GM12873 (cell line): Measurements from ENCODE around the gene AUTS2.

Experiments
- CTCF ChIP-seq: IDR thresholded peaks from 2 replicates; pipeline ENCODE4 v1.5.1; 2012; ENCODE audit warnings: low read depth, mild to moderate bottlenecking, moderate library complexity, low read length, control low read depth; ENCODE audit not compliant: insufficient read depth; ENCODE audit errors: missing control alignments

Gene AUTS2

DNA sequence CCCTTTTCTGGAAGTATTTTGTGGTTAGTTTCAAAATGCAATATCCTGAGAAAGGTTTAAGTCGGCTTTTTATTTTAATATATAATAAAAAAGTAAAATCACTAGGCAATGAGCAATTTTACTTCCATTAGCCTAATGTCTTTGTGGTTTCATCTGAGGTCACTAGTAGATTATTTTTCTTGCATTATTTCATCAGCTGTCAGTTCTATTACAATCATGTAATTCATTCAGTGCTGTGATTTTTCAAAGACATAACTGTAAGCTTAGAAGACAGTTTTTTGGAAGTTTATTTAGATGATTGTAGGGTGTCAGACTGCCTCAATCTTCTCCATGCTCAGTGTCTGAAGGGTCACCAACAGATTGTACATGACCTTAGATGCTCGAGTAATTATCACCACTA lies 965.7 kb downstream of the AUTS2 start:
- no peak for TF ChIP-seq CTCF

- no peak for TF ChIP-seq CTCF
These were observed 967.6 kb downstream of the AUTS2 start for GRCh38 chr7:70565721-70566370.

GRCh38 chr7:70566671-70567070 lies 968.4 kb downstream of the AUTS2 start:
- TF ChIP-seq CTCF = no peak

GRCh38 chr7:70568674-70569334 lies 970.5 kb downstream of the AUTS2 start:
- TF ChIP-seq CTCF = no peak

- no peak for TF ChIP-seq CTCF
These were observed 971.1 kb downstream of the AUTS2 start for GRCh38 chr7:70569335-70569819.

GRCh38 chr7:70570029-70570428 lies 971.8 kb downstream of the AUTS2 start:
- TF ChIP-seq CTCF = no peak

DNA sequence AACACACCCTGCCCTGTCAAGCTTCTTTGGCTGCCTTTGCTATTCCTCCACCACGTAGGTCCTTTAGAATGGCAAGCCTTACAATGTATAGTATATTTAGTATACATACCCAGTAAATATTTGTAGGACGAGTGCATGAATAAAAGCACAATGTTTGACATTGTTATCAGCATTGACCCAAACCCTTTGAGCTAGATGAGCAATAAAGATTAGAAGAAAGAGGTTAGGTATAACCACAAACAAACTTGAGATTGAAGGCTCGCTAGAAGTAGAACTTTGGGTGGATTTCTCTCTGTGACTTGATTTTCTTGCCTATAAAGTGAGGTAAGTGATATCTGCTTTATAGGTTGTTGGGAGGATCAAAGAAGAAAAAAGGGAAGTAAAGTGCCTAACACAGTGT lies 972.7 kb downstream of the AUTS2 start:
- no peak for TF ChIP-seq CTCF
